ENCODE measurements around the gene HTN3.
"Not testable (repeated sequence)": the region's sequence is repeated elsewhere in the genome, so short reads cannot be mapped to it uniquely, and the experiment has no call there.

The HTN3 gene

DNA sequence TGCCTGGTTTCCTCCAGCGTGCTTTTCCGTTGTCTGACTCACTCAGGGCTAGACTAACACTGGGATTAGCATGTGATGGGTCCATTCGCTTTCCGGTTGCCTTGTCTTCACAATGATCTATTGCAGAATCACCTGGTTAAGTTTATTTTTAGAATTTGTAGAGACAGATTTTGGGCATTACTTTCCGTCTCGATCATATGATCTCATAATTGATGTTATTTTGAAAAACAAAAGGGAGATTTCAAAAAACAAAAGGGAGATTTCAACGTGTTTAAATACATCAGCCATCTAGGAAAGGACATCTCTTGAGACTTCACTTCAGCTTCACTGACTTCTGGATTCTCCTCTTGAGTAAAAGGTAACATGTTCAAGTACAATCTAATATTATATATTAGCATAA is at the start of gene HTN3:
HTN3 (plus strand) TSS at position 301 of the 400 bp plus-strand sequence. CDS start 2,282 bp downstream, outside the sequence.
- not testable (repeated sequence) for DNase-seq

DNA sequence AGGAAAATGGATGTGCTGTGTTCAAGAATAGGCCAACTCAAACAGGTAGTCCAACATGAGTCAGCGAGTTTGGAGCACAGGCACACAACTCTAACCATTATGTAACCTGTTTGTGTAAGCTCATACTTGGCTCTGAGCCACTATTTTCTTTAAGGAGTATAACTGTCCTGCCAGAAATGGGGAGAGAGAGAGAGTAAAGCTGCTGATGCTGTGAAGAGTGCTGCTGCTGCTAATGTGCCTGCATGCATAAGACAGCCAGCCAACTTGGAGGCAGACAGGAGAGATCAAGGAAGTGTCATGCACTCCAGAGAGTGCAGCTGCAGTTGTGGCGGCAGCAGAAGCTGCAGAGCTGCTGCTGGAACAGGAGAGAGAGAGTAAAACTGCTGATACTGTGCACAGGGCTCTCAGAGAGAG is 44.2 kb upstream of the HTN3 start:
- peak; percentile 62 for DNase-seq

DNA sequence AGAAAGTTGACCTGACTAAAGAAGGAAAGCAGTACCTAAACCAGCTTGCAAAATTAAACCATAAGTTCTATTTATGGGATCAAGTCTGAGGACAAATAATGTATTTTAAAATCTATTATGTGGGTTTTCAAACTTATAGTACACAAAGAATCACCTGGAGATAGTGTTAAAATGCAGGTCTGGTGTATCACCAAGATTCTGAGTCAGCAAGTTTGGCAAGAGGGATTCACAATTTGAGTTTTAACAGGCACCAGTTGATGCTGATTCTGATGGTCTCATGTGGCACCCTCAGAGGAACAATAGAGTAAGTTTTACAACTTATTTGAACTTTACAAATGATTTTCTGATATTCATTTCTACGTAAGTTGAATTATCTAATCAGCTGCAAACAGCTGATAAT is 41.6 kb upstream of the HTN3 start:
- no peak for DNase-seq

DNA sequence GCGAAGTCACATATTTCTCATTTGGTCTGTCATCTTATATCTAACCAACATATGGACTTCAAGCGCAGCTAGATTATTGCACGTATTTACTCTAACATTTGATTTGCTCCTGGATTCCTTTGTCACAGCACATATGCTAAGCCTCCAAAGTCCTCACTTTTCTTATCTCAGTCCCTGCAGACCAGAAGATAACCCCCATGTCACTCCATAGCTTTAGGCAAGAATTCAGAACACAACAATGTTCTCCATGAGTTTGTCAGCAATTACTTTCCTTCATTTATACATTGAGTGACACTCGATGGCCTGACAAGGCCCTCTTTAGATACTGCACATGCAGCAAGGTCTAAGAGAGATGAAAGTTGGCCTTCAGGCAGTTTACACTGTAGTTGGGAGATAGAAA is 37.2 kb upstream of the HTN3 start:
- no peak for DNase-seq

- DNase-seq, result no peak
Observed at GRCh38 chr4:69994782-69995181, 33.5 kb upstream of the HTN3 start.

GRCh38 chr4:69995526-69996016 is 32.7 kb upstream of the HTN3 start, which contains the start of gene STATH:
Gene STATH, plus strand, starts transcription at chr4:69995966. Its CDS starts 2,472 bp downstream, at chr4:69998438.
- no peak for DNase-seq

DNA sequence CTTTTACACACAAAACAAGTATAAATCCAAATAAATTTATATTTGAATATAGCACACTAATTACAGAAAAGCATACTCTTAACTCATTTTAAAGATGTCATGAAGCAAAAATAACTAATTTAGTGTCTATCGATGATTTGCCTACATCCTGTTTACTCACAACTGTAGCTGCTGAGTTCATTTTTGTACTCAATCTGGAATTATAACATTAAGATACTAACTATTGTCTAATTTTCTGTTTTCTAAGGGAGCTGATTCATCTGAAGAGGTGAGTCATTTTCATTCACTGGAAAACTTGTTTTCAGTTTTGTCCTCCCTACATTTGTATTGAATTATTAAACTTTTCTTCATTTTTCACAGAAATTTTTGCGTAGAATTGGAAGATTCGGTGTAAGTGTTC is 28.8 kb upstream of the HTN3 start:
- no peak for DNase-seq

DNA sequence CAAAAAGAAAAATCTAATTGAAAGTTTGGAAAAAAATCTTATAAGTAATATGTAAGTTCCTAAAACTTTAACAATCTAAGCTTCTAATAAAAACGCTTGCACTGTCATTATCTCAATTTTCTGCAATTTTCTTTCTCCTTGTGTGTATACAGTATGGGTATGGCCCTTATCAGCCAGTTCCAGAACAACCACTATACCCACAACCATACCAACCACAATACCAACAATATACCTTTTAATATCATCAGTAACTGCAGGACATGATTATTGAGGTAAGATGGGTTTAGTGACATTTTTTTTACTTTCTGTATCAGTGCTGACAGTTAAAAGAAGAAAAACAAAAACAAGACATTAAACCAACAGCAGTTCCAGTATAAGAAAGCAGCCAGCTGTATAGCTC is 27.5 kb upstream of the HTN3 start:
- DNase-seq, result no peak

DNA sequence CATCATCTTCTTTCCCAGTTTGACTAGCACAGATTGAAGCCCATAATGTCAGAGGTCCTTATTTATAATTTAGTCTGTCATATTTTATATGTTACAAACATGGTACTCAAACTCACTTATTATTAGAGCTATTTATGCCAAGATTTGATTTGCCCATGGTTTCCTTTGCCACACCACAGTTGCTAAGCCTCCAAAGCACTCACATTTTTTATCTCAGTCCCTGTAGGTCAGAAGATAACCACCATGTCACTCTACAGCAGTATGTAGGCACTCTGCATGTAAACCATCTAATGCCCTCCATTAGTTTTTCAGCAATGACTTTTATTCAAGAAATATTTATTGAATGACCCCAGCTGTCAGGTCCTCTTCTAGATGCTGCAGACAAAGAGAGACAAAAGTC is 25.8 kb upstream of the HTN3 start:
- DNase-seq, result no peak

GRCh38 chr4:70008771-70009170 is 19.5 kb upstream of the HTN3 start:
- DNase-seq, result no peak

- DNase-seq, result not testable (repeated sequence)
Observed at GRCh38 chr4:70019006-70019405, 9.3 kb upstream of the HTN3 start.

GRCh38 chr4:70023218-70023617 is 5.0 kb upstream of the HTN3 start:
- no peak for DNase-seq

DNA sequence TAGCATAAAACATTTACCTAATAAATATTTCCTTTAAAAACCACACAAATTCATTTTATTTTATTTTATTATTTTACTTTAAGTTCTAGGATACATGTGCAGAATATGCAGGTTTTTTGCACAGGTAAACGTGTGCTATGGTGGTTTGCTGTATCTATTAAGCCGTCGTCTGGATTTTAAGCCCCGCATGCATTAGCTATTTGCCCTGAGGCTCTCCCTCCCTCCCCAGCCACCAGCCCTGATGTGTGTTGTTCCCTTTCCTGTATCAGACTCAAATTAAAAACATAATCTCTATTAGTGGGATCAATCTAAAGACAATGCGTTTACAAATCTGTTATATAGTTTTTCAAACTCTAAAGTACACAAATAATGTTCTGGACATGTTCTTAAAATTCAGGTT is 1.2 kb upstream of the HTN3 start:
- DNase-seq, result no peak

DNA sequence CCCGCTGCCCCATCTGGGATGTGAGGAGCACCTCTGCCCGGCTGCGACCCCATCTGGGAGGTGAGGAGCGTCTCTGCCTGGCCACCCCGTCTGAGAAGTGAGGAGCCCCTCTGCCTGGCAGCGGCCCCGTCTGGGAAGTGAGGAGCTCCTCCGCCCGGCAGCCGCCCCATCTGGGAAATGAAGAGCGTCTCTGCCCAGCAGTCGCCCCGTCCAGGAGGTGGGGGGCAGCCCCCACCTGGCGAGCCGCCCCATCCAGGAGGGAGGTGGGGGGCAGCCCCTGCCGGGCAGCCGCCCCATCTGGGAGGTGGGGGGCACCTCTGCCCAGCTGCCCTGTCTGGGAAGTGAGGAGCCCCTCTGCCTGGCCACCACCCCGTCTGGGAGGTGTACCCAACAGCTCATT is 9.3 kb downstream of the HTN3 start:
- DNase-seq, result not testable (repeated sequence)

DNA sequence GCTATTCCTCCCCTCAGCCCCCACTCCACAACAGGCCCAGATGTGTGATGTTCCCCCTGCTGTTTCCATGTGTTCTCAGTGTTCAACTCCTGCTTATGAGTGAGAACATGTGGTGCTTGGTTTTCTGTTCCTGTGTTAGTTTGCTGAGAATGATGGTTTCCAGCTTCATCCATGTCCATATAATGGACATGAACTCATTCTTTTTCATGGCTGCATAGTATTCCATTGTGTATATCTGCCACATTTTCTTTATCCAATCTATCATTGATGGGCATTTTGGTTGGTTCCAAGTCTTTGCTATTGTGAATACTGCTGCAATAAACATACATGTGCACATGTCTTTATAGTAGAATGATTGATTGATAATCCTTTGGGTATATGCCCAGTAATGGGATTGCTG is 11.7 kb downstream of the HTN3 start:
- not testable (repeated sequence) for DNase-seq

DNA sequence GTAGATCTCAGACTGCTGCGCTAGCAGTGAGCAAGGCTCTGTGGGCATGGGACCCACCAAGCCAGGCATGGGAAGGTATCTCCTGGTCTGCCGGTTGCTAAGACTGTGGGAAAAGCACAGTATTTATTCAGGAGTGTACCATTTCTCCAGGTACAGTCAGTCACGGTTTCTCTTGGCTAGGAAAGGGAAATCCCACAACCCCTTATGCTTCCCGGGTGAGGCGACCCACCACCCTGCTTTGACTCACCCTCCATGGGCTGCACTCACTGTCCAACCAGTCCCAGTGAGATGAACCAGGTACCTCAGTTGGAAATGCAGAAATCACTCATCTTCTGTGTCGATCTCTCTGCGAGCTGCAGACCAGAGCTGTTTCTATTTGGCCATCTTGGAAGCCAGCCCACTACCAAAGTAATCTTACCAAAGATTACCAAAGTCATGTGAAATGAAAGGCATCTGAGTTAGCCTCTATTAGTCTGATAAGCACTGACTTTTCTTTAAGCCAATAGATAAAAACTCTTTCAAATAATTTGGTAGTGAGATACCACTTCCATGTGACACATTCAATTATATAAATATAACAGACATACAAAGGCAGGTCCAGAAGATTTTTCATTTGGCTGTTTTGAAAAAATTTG is 13.5 kb downstream of the HTN3 start:
- DNase-seq, result no peak

- DNase-seq, result not testable (repeated sequence)
Observed at GRCh38 chr4:70050138-70050537, 21.9 kb downstream of the HTN3 start, which contains the start of gene HTN1. Gene HTN1, plus strand, starts transcription at chr4:70050438. Its CDS starts 2,639 bp downstream, at chr4:70053077.

DNA sequence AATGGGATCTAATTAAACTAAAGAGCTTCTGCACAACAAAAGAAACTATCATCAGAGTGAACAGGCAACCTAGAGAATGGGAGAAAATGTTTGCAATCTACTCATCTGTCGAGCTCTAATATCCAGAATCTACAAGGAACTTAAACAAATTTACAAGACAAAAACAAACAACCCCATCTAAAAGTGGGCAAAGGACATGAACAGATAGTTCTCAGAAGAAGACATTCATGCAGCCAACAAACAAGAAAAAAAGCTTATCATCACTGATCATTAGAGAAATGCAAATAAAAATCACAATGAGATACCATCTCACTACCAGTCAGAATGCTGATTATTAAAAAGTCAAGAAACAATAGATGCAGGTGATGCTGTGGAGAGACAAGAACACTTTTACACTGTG is 28.3 kb downstream of the HTN3 start:
- DNase-seq, result not testable (repeated sequence)

GRCh38 chr4:70057651-70058050 is 29.4 kb downstream of the HTN3 start:
- DNase-seq, result no peak

DNA sequence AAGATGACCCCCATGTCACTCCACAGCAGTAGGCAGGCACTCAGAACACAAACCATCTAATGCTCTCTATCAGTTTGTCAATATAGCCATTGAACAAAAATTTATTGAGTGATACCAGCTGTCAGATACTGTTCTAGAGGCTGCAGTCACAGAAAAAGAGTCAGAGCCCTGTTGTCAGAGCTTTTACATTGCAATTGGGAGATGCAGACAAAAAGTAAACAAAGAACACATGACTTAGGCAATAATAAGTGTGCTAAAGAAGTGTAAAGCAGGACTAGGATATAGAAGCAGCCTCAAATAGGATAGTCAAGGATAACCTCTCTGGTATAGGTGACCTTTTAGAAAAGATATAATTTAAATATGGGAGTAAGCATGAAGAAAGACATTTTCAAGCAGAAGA is 30.9 kb downstream of the HTN3 start:
- no peak for DNase-seq

GRCh38 chr4:70062000-70062399 is 33.7 kb downstream of the HTN3 start:
- no peak for DNase-seq

DNA sequence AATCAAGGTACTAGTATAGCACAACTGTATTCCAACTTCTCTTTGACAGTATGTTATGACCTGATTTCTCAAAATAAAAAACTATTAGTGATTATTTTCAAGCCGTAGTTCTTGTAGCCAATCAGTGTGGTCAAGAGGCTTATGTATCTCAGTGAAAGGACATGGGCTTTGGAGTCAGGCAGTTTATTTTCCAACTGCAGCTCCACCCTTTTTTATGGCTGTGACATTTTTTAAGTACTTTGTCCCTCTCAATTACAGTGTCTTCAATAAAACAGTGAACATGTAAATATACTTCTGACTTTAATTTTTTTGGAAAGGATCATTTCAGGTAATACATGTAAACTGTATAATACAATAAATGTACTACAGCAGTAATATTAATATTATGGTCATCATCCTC is 51.9 kb downstream of the HTN3 start:
- DNase-seq, result no peak

Measured in islet precursor cell (in vitro differentiated cells).